VCaP (cell line): ENCODE measurements around the gene RBKS.

Source experiments
- H3K27ac ChIP-seq: fragments of 450-650 bp; 2 replicates; pipeline ENCODE4 v1.5.1; 2017
- TF ChIP-seq, protein P1 (sequence below): fragments of 450-650 bp; conservative IDR thresholded peaks from 2 replicates; pipeline ENCODE4 v1.5.1; 2017; ENCODE audit warnings: mild to moderate bottlenecking, moderate library complexity

Gene RBKS

DNA sequence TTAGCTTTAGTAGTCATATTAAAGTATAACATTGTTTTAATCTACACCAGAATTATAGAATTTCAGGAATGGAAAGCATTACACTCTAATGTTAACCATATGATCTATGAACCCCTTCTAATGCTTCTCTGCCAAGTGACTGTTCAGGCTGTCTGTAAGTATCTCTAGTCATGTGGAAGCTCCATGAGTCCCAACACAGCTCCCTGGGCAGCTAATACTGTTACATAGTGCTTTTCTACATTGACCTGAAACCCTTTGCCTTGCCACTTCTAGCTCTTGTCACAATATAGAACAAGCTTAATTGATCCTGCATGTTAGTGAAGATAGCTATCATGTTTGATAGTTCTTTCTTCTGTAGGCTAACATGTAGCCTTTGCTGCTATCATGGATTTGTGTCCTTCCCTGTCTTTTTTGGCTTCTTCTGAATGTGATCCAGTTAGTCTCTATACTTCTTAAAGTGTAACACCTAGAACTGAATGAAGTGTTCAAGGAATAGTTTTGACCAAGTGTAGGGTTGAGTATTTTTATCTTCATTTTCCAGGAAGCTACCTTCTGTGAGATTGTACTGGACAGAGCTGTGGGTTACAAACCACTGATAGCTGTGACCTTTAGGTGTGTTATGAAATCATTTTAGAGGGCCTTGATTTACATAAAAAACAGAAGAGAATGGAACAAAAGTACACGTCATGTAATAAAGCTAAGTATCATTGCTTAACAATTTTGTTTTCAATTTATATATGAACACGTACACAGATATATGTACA lies 24.0 kb upstream of the RBKS start:
- TF ChIP-seq, protein P1, sequence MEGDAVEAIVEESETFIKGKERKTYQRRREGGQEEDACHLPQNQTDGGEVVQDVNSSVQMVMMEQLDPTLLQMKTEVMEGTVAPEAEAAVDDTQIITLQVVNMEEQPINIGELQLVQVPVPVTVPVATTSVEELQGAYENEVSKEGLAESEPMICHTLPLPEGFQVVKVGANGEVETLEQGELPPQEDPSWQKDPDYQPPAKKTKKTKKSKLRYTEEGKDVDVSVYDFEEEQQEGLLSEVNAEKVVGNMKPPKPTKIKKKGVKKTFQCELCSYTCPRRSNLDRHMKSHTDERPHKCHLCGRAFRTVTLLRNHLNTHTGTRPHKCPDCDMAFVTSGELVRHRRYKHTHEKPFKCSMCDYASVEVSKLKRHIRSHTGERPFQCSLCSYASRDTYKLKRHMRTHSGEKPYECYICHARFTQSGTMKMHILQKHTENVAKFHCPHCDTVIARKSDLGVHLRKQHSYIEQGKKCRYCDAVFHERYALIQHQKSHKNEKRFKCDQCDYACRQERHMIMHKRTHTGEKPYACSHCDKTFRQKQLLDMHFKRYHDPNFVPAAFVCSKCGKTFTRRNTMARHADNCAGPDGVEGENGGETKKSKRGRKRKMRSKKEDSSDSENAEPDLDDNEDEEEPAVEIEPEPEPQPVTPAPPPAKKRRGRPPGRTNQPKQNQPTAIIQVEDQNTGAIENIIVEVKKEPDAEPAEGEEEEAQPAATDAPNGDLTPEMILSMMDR, result no peak
- peak overlapping the region; percentile 68; the same call in 1 of the 2 replicates for H3K27ac ChIP-seq

DNA sequence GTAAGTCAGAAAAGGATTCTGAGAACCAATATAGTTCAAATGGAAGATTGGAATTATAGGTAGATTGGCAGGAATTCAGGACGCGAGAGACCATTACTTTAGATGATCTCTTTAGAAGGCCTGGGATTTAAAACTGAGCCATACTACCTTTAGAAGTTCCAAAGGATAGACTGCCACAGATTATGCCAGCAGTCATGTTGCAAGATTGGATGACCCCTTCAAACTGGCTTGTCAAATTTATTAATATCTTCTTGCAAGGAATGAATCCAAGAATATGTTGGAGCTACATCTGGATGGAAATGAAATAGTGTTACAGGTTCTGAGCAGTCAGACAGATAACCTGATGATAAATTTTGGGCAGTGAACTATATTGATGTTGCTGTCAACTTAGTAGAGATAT lies 22.3 kb upstream of the RBKS start:
- TF ChIP-seq, protein P1, result no peak
- no peak overlapping the region for H3K27ac ChIP-seq

DNA sequence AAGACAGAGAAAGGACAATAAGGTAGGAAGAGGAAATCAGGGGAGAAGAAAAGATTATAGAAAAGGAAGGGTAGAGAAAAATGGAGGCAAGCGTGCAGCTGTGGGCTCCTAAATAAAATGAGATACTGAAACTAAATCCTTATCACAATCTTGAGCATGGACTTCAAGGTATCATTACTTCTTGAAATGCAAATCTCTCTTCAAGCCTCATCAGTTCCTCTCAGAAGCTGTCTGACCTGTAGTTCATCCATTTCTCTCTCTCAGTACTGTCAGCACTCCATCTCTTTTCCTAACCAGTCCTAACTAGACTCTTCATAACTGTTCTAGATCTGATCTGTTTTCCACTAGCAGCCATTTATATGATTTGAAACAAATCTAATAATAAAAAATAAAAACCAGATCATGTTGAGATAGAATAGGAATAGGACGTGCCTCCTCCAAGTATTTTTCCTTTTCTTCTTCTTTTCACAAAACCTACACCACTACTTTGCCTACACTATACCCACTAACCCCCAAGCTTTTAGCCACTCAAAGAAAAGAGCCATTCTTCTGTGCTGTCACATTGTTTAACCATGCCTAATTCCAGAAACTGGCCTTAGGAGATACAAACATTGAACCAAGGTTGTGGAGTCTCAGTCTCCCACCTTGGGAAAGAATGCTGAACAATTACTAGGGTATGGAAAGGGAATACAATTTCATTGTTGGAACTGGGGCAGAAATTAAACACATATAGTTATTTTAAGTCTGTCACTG lies 21.4 kb upstream of the RBKS start:
- TF ChIP-seq, protein P1, result no peak
- no peak overlapping the region for H3K27ac ChIP-seq

DNA sequence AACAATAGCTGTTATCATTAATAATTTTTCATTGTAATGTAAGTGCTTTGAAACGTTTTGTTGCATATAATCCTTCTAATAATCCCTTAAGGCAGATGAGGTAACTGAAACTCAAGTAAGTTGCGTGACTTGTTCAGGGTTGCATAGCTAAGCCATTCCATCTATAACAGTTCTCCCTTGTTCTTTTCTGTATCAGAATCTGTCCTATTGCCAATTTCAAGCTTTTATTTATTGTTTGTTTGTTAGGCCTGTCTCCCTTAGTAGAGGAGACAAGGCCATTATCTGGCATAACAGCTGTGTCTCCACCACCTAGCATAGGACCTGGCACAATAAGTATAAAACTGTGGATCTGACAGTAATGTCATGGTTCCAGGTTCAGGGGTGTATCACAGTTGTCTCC lies 19.7 kb upstream of the RBKS start:
- TF ChIP-seq, protein P1, result no peak
- no peak overlapping the region for H3K27ac ChIP-seq

DNA sequence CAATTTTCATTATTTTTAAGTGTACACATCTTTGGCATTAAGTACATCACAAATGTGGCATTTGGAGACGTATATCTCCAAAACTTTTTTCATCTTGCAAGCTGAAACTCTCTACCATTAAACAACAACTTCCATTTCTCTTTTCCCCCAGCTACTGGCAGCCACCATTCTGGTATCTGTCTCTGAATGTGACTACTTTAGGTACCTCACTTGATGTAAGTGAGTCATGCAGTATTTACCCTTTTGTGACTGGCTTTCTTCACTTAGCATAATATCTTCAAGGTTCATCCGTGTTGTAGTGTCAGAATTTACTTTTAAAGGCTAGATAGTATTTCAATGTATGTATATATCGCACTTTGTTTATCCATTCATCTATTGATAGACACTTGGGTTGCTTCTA lies 17.4 kb upstream of the RBKS start:
- H3K27ac ChIP-seq, result no peak overlapping the region
- TF ChIP-seq, protein P1, result no peak

DNA sequence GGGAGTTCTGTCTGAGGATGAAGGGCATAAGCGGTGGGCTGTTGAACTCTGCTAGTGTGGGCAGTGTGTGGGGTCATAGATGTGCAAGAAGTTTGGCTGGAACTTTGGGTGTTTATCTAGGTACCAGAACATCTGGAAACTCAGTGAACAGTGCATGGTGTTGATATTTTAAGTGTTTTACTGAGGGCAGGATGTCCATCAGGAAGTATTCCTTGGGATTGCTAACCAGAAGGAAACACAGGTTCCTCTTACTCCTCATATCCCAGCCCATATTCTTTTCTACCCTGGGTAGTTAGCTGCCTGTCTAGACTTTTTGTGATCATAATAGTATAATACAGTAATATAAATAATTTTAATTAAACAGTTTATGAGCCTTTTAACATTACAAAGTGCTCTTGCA lies 15.9 kb upstream of the RBKS start:
- H3K27ac ChIP-seq, result no peak overlapping the region
- TF ChIP-seq, protein P1, result no peak

DNA sequence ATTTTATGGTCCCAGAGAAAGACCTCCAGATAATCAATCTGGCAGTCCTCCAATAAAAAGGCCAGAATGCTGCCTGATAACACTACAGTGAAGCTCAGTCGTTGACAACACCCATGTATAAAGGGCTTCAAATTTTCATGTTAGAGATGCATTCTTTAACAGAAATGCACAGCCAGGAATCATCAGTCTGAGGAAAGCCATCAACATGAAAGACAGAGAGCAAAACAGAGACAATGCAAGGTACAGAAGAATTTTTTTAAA lies 14.1 kb upstream of the RBKS start:
- TF ChIP-seq, protein P1, result no peak
- H3K27ac ChIP-seq, result no peak overlapping the region
